AG04449 (cell line): ENCODE data around the gene RPGRIP1.
A peak's percentile ranks its signal among the peaks of the same experiment; 100 is the strongest.

Experiments used
- CTCF ChIA-PET: fragments of 350-600 bp; formaldehyde crosslinking; extraction: SDS; loops from one replicate; lab custom pipeline; 2021; ENCODE audit warnings: antibody characterized with exemption; lab: Yijun Ruan, JAX
- POLR2A ChIA-PET: fragments of 400-600, 350-600 bp; formaldehyde crosslinking; extraction: SDS; loops from one replicate; lab custom pipeline; 2020; ENCODE audit warnings: antibody characterized with exemption, inconsistent platforms; lab: Yijun Ruan, JAX
- DNase-seq: peaks from one replicate; pipeline ENCODE4 v3.0.0-alpha.2; 2010; ENCODE audit warnings: low read depth, low spot score
- H3K4me3 ChIP-seq: 2 replicates; pipeline ENCODE4 v1.5.1; 2011; ENCODE audit warnings: low read depth, mild to moderate bottlenecking, control low read depth, low read length
- TF ChIP-seq, protein P1 (sequence below): IDR thresholded peaks from one replicate; pipeline ENCODE4 v1.5.1; 2011; ENCODE audit warnings: mild to moderate bottlenecking, moderate library complexity, low read length, control low read depth, inconsistent platforms; ENCODE audit not compliant: insufficient read depth; ENCODE audit errors: missing control alignments

RPGRIP1 gene

DNA sequence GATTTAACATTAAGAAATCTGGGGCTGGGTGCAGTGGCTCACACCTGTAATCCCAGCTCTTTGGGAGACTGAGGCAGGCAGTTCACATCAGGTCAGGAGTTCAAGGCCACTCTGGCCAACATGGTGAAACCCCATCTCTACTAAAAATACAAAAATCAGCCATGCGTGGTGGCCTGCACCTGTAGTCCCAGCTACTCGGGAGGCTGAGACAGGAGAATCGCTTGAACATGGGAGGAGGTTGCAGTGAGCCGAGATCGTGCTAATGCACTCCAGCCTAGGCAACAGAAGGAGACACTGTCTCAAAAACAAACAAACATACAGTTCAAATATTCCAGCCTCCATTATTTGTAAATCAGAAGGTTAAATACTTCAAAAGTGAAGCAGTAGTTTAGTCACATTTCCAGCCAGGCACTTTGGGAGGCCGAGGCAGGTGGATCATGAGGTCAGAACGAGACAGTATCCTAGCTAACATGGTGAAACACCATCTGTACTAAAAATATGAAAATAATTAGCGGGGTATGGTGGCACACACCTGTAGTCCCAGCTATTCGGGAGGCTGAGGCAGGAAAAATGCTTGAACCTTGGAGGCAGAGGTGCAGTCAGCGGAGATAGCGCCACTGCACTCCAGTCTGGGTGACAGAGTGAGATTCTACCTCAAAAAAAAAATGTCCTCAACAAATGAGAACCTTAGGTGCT, 40.9 kb upstream of the RPGRIP1 start:
- CTCF ChIA-PET: interaction anchor here (1.3 to 5.7 kb wide), 6 partner anchors 8 to 234 kb away, joined by 3 to 39 read pairs (median 4); no protein-coding TSS in a partner anchor
- POLR2A ChIA-PET: no interaction called here
- H3K4me3 ChIP-seq: no peak overlapping the region
- DNase-seq: no peak
- TF ChIP-seq, protein P1, sequence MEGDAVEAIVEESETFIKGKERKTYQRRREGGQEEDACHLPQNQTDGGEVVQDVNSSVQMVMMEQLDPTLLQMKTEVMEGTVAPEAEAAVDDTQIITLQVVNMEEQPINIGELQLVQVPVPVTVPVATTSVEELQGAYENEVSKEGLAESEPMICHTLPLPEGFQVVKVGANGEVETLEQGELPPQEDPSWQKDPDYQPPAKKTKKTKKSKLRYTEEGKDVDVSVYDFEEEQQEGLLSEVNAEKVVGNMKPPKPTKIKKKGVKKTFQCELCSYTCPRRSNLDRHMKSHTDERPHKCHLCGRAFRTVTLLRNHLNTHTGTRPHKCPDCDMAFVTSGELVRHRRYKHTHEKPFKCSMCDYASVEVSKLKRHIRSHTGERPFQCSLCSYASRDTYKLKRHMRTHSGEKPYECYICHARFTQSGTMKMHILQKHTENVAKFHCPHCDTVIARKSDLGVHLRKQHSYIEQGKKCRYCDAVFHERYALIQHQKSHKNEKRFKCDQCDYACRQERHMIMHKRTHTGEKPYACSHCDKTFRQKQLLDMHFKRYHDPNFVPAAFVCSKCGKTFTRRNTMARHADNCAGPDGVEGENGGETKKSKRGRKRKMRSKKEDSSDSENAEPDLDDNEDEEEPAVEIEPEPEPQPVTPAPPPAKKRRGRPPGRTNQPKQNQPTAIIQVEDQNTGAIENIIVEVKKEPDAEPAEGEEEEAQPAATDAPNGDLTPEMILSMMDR: no peak

DNA sequence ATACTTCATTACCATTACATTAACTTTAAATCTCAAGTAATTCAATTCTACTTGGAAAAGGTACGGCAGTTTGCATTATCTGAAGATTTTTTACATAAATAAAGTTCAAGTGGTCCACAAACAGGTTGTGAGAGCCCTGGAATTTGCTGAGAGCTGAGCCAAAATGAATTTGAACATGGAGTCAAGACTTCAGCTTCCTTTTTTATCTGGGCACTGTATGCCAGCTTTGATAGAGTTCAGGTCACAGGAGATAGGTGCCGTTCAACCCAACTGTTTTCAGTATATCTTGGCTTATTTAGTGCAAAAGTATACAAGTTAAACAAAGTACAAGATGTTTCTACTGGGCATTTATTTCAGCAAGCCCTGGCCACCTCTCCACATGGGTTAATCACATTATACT, 39.5 kb upstream of the RPGRIP1 start:
- DNase-seq: no peak
- no peak overlapping the region for H3K4me3 ChIP-seq
- ChIA-PET CTCF (interaction anchor here (1.1 to 5.7 kb wide), 7 partner anchors 10 to 26 kb away, joined by 3 to 39 read pairs (median 5); no protein-coding TSS in a partner anchor), POLR2A (no interaction called here)
- TF ChIP-seq, protein P1: no peak

DNA sequence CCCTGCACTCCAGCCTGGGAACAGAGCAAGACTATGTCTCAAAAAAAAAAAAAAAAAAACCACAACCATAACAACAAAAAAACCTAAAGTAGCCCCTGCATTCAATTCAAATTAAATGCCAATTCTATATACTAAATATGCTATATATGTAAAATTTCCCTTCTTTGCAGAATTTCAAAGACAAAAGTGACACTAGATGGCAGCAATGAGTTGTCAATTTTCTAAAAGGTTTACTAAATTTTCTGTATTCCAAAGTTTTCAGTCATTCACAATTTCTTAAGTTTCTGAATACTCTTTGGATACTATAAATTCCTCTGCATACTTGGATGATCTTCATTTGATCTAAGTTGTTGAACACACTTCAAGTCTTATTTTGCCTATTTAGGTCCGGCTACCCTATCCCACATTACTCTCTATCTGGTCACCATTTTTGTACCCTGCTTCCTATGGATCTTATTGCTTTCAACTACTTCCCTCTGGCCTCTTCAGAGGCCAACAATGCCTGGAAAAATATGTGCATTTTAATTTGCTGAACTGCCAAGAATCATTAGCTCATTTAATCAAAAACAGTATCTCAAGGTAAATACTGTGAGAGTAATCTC, 38.6 kb upstream of the RPGRIP1 start:
- CTCF ChIA-PET: interaction anchor here (0.7 to 5.7 kb wide), 11 partner anchors 9 to 27 kb away, joined by 3 to 39 read pairs (median 5); no protein-coding TSS in a partner anchor
- POLR2A ChIA-PET: interaction anchor here (1.1 kb wide), 1 partner anchor 9 kb away, joined by 3 read pairs; no protein-coding TSS in a partner anchor
- peak; percentile 14 for DNase-seq
- H3K4me3 ChIP-seq: no peak overlapping the region
- TF ChIP-seq, protein P1: peak; percentile 14

DNA sequence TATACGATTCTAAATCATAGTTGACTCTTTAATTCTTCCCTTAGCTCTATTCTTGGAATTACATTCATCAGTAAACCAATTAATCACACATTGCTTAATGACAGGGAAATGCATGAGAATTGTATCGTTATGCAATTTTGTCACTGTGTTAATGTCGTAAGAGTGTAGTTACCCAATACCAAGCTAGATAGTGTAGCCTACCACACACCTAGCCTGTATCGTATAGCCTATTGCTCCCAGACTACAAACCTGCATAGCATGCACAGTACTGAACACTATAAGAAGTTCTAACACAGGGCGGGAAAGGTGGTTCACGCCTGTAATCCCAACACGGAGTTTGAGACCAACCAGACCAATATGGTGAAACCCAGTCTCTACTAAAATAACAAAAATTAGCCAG, 35.3 kb upstream of the RPGRIP1 start:
- H3K4me3 ChIP-seq: no peak overlapping the region
- ChIA-PET CTCF (interaction anchor here (0.6 to 5.7 kb wide), 3 partner anchors 9 to 32 kb away, joined by 3 to 39 read pairs (median 4); no protein-coding TSS in a partner anchor), POLR2A (interaction anchor here (1.1 to 1.3 kb wide), 2 partner anchors 9 kb away, joined by 3 to 4 read pairs; no protein-coding TSS in a partner anchor)
- TF ChIP-seq, protein P1: no peak
- no peak for DNase-seq

DNA sequence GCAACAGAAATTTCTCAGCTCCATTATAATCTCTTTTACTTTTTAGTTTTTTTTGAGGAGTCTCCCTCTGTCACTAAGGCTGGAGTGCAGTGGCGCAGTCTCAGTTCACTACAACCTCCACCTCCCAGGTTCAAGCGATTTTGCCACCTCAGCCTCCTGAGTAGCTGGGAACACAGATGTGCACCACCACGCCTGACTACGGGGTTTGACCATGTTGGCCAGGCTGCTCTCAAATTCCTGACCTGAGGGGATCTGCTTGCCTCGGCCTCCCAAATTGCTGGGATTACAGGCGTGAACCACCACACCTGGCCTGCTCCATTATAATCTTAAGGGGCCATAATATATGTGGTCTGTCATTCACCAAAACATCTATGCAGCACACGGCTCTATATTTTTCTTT, 34.1 kb upstream of the RPGRIP1 start:
- POLR2A ChIA-PET: interaction anchor here (0.6 kb wide), 1 partner anchor 201 kb away, joined by 3 read pairs; no protein-coding TSS in a partner anchor
- CTCF ChIA-PET: no interaction called here
- no peak for DNase-seq
- TF ChIP-seq, protein P1: no peak
- H3K4me3 ChIP-seq: no peak overlapping the region

DNA sequence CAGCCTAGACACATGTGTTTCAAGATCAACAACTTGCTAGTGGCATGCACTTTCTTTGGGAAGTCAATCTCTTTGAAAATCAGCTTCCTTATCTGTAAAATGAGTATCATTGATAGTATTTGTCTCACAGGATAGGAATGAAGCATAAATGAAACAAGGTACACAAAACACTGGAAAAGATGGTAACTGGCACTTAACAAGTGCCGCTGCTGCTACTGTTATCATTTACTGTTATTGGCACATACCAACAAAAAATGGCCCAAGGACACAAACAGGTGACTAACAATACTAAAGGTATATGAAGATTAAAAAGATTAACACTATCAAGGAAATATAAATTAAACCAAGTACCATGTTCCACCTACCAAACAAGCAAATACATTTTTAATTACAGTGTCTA, 31.5 kb upstream of the RPGRIP1 start:
- DNase-seq: no peak
- ChIA-PET CTCF (interaction anchor here (1.4 kb wide), 1 partner anchor 16 kb away, joined by 4 read pairs; no protein-coding TSS in a partner anchor), POLR2A (no interaction called here)
- no peak overlapping the region for H3K4me3 ChIP-seq
- TF ChIP-seq, protein P1: no peak
